GM21786 (cell line): ENCODE measurements around the gene SAE1.

Experiments
- ATAC-seq: cut with Tn5 transposase; IDR thresholded peaks from one replicate; pipeline ENCODE4 v1.9.1; 2021; ENCODE audit not compliant: unreplicated experiment

SAE1 gene

GRCh38 chr19:47209319-47210179, 78.9 kb downstream of the SAE1 start:
- no peak for ATAC-seq

GRCh38 chr19:47210180-47210490, 79.5 kb downstream of the SAE1 start:
- no peak for ATAC-seq

- ATAC-seq = no peak
Observed at GRCh38 chr19:47210689-47211316, 80.2 kb downstream of the SAE1 start.

- no peak for ATAC-seq
Observed at GRCh38 chr19:47215581-47215980, 84.9 kb downstream of the SAE1 start.

GRCh38 chr19:47221080-47221841, 90.6 kb downstream of the SAE1 start:
- no peak for ATAC-seq

GRCh38 chr19:47221890-47222289, 91.3 kb downstream of the SAE1 start:
- ATAC-seq = no peak

- no peak for ATAC-seq
Observed at GRCh38 chr19:47225746-47226425, 95.3 kb downstream of the SAE1 start.

- no peak for ATAC-seq
Observed at GRCh38 chr19:47226426-47227351, 96.1 kb downstream of the SAE1 start.

GRCh38 chr19:47227352-47228167, 96.9 kb downstream of the SAE1 start:
- ATAC-seq = no peak

- no peak for ATAC-seq
Observed at GRCh38 chr19:47228168-47228936, 97.7 kb downstream of the SAE1 start.

GRCh38 chr19:47228937-47229675, 98.5 kb downstream of the SAE1 start:
- ATAC-seq = no peak

- ATAC-seq = no peak
Observed at GRCh38 chr19:47229676-47230053, 99.0 kb downstream of the SAE1 start.

- ATAC-seq = no peak
Observed at GRCh38 chr19:47230054-47230920, 99.7 kb downstream of the SAE1 start.

GRCh38 chr19:47230921-47231214, 100.2 kb downstream of the SAE1 start, which contains the start of gene BBC3:
Gene BBC3 (minus strand): TSS chr19:47231199. CDS start chr19:47228431, 2,768 bp downstream.
- no peak for ATAC-seq

- ATAC-seq = no peak
Observed at GRCh38 chr19:47231215-47232054, 100.8 kb downstream of the SAE1 start.
